HEK293 (cell line): ENCODE results near the gene FMN1.

Source experiments
- CTCF ChIA-PET: fragments of 350-600 bp; formaldehyde crosslinking; extraction: SDS; loops from one replicate; lab custom pipeline; 2021; ENCODE audit warnings: antibody characterized with exemption; lab: Yijun Ruan, JAX
- POLR2A ChIA-PET: fragments of 300-600 bp; formaldehyde crosslinking; extraction: SDS; loops from one replicate; lab custom pipeline; 2020; ENCODE audit warnings: antibody characterized with exemption, inconsistent platforms; lab: Yijun Ruan, JAX
- H3K27ac ChIP-seq: fragments of 200-500 bp; sonication (Bioruptor generic); 2 replicates; pipeline ENCODE4 v1.5.1; 2014; ENCODE audit warnings: low read depth, low read length, control low read depth, inconsistent platforms; ENCODE audit errors: extremely low read depth
- H3K36me3 ChIP-seq, 2 experiments: fragments of 200-500 bp in 1 of 2; sonication (Bioruptor generic) in 1 of 2; 1 replicate in 1 of 2; 2 replicates in 1 of 2; pipeline ENCODE4 v1.5.1; 2014 to 2017; ENCODE audit warnings: inconsistent platforms in 2 of 2, low read length in 2 of 2; ENCODE audit not compliant: control insufficient read depth in 2 of 2, insufficient read depth in 1 of 2
- H3K4me1 ChIP-seq: fragments of 200-500 bp; sonication (Bioruptor generic); 2 replicates; pipeline ENCODE4 v1.5.1; 2014; ENCODE audit warnings: mild to moderate bottlenecking, low read length, inconsistent platforms; ENCODE audit not compliant: control insufficient read depth, insufficient read depth
- H3K4me3 ChIP-seq: 2 replicates; pipeline ENCODE4 v1.5.1; 2011; ENCODE audit warnings: low read depth, mild to moderate bottlenecking, control low read depth, low read length, moderate library complexity
- H3K9me3 ChIP-seq: fragments of 200-500 bp; sonication (Bioruptor generic); 2 replicates; pipeline ENCODE4 v1.5.1; 2014; ENCODE audit warnings: low read depth, low read length, inconsistent platforms; ENCODE audit not compliant: control insufficient read depth, insufficient read depth
- ELK4 ChIP-seq: IDR thresholded peaks from 2 replicates; pipeline ENCODE4 v1.6.1; 2011; ENCODE audit warnings: mild to moderate bottlenecking, low read depth, low read length, borderline replicate concordance
- IKZF3 ChIP-seq: fragments of 450-650 bp; IDR thresholded peaks from 2 replicates; pipeline ENCODE4 v1.5.0; 2018; ENCODE audit warnings: missing biosample characterization, mild to moderate bottlenecking, missing genetic modification characterization, moderate library complexity
- ZBTB10 ChIP-seq: fragments of 450-650 bp; formaldehyde crosslinking; IDR thresholded peaks from 2 replicates; pipeline ENCODE4 v1.5.1; 2016; ENCODE audit warnings: missing biosample characterization, missing genetic modification characterization
- ZFHX2 ChIP-seq: fragments of 450-650 bp; formaldehyde crosslinking; conservative IDR thresholded peaks from 2 replicates; pipeline ENCODE4 v1.5.1; 2016; ENCODE audit warnings: missing biosample characterization, missing genetic modification characterization
- ZNF148 ChIP-seq: fragments of 450-650 bp; formaldehyde crosslinking; IDR thresholded peaks from 2 replicates; pipeline ENCODE4 v1.5.0; 2017; ENCODE audit warnings: missing biosample characterization, missing genetic modification characterization, borderline replicate concordance
- ZNF155 ChIP-seq: fragments of 450-650 bp; formaldehyde crosslinking; IDR thresholded peaks from 2 replicates; pipeline ENCODE4 v1.5.1; 2016; ENCODE audit warnings: missing biosample characterization, missing genetic modification characterization
- ZNF184 ChIP-seq: fragments of 450-650 bp; IDR thresholded peaks from 2 replicates; pipeline ENCODE4 v1.5.1; 2018; ENCODE audit warnings: missing biosample characterization, mild to moderate bottlenecking, missing genetic modification characterization
- ZNF280C ChIP-seq: fragments of 450-650 bp; formaldehyde crosslinking; IDR thresholded peaks from 2 replicates; pipeline ENCODE4 v1.5.1; 2016; ENCODE audit warnings: missing biosample characterization, missing genetic modification characterization
- ZNF292 ChIP-seq: fragments of 450-650 bp; formaldehyde crosslinking; IDR thresholded peaks from 2 replicates; pipeline ENCODE4 v1.5.1; 2016; ENCODE audit warnings: low read depth, missing biosample characterization, missing genetic modification characterization, borderline replicate concordance
- ZNF354C ChIP-seq: fragments of 450-650 bp; formaldehyde crosslinking; IDR thresholded peaks from 2 replicates; pipeline ENCODE4 v1.5.1; 2016; ENCODE audit warnings: missing biosample characterization, missing genetic modification characterization, low read depth, borderline replicate concordance
- ZNF398 ChIP-seq: fragments of 450-650 bp; formaldehyde crosslinking; IDR thresholded peaks from 2 replicates; pipeline ENCODE4 v1.5.1; 2017; ENCODE audit warnings: missing biosample characterization, missing genetic modification characterization
- ZNF529 ChIP-seq: fragments of 450-650 bp; formaldehyde crosslinking; IDR thresholded peaks from 2 replicates; pipeline ENCODE4 v1.5.1; 2017; ENCODE audit warnings: missing genetic modification characterization, missing biosample characterization; ENCODE audit not compliant: insufficient replicate concordance
- ZNF580 ChIP-seq: fragments of 450-650 bp; formaldehyde crosslinking; IDR thresholded peaks from 2 replicates; pipeline ENCODE4 v1.5.1; 2016; ENCODE audit warnings: missing biosample characterization, missing genetic modification characterization
- ZNF585B ChIP-seq: fragments of 450-650 bp; formaldehyde crosslinking; IDR thresholded peaks from 2 replicates; pipeline ENCODE4 v1.5.1; 2016; ENCODE audit warnings: missing biosample characterization, missing genetic modification characterization
- ZNF777 ChIP-seq: fragments of 450-650 bp; formaldehyde crosslinking; IDR thresholded peaks from 2 replicates; pipeline ENCODE4 v1.5.1; 2017; ENCODE audit warnings: missing biosample characterization, missing genetic modification characterization, borderline replicate concordance
- ZNF785 ChIP-seq: fragments of 450-650 bp; formaldehyde crosslinking; IDR thresholded peaks from 2 replicates; pipeline ENCODE4 v1.5.1; 2016; ENCODE audit warnings: missing biosample characterization, missing genetic modification characterization
- ZNF837 ChIP-seq: fragments of 450-650 bp; formaldehyde crosslinking; IDR thresholded peaks from 2 replicates; pipeline ENCODE4 v1.5.1; 2016; ENCODE audit warnings: missing biosample characterization, missing genetic modification characterization
- ZNF843 ChIP-seq: fragments of 450-650 bp; formaldehyde crosslinking; IDR thresholded peaks from 2 replicates; pipeline ENCODE4 v1.5.1; 2016; ENCODE audit warnings: missing biosample characterization, missing genetic modification characterization
- ZSCAN5A ChIP-seq: fragments of 450-650 bp; formaldehyde crosslinking; IDR thresholded peaks from 2 replicates; pipeline ENCODE4 v1.5.1; 2016; ENCODE audit warnings: missing biosample characterization, missing genetic modification characterization

FMN1 gene

GRCh38 chr15:33046329-33046728 is 148.2 kb downstream of the FMN1 start (continued):
- TF ChIP-seq ZNF280C (tag by site-specific recombination) (no peak), ZNF785 (tag by site-specific recombination) (no peak), IKZF3 (tag by site-specific recombination) (no peak)
- TF ChIP-seq, all 188 proteins: peak for 0

GRCh38 chr15:33045066-33045810 is 149.3 kb downstream of the FMN1 start:
- H3K4me1 ChIP-seq = no peaks in the 10 kb centered on the region
- no peak overlapping the region for H3K4me3 ChIP-seq
- no peak overlapping the region for H3K27ac ChIP-seq
- no peak for TF ChIP-seq ZSCAN5A
- TF ChIP-seq ZNF398 (tag by site-specific recombination) = no peak
- no peak for TF ChIP-seq ZNF837
- no peak for TF ChIP-seq ZFHX2 (tag by site-specific recombination)
- no peak for TF ChIP-seq ZNF777 (tag by site-specific recombination)
- TF ChIP-seq ZNF155 (tag by site-specific recombination) = no peak
- TF ChIP-seq, all 188 proteins: peak for 0
- POLR2A ChIA-PET = no interaction called here
- no peaks in the 10 kb centered on the region for H3K36me3 ChIP-seq
- CTCF ChIA-PET = interaction anchor here (0.6 to 1.2 kb wide), 2 partner anchors 24 to 87 kb away, joined by 3 to 4 read pairs; no protein-coding TSS in a partner anchor
- H3K9me3 ChIP-seq = no peaks in the 10 kb centered on the region; the same call in 1 of the 2 replicates

GRCh38 chr15:33044598-33044997 is 149.9 kb downstream of the FMN1 start:
- H3K9me3 ChIP-seq = no peaks in the 10 kb centered on the region; the same call in 1 of the 2 replicates
- ChIA-PET CTCF (interaction anchor here (1.2 kb wide), 1 partner anchor 23 kb away, joined by 4 read pairs; no protein-coding TSS in a partner anchor), POLR2A (no interaction called here)
- H3K4me3 ChIP-seq = no peak overlapping the region
- H3K27ac ChIP-seq = no peak overlapping the region
- H3K36me3 ChIP-seq = no peaks in the 10 kb centered on the region
- H3K4me1 ChIP-seq = no peaks in the 10 kb centered on the region
- TF ChIP-seq ZNF580 (tag by site-specific recombination) (no peak), ZNF292 (tag by site-specific recombination) (no peak), ZNF585B (tag by site-specific recombination) (no peak), ZNF529 (tag by site-specific recombination) (no peak), ZBTB10 (tag by site-specific recombination) (no peak), ELK4 (no peak), ZNF148 (no peak), ZNF184 (tag by site-specific recombination) (no peak), ZNF843 (tag by site-specific recombination) (no peak), ZNF354C (tag by site-specific recombination) (no peak)
